NB4 (cell line): Measurements from ENCODE around the gene PANX3.

Source experiments
- CTCF ChIP-seq: IDR thresholded peaks from one replicate; pipeline ENCODE4 v1.5.1; 2012; ENCODE audit warnings: low read depth, low read length
- MYC ChIP-seq: IDR thresholded peaks from 2 replicates; pipeline ENCODE4 v1.6.1; 2011; ENCODE audit warnings: low read depth, low read length
- POLR2A ChIP-seq: IDR thresholded peaks from 2 replicates; pipeline ENCODE4 v1.6.1; 2011; ENCODE audit warnings: mild to moderate bottlenecking; ENCODE audit not compliant: insufficient read length; ENCODE audit errors: extremely low read depth

GRCh38 chr11:124622531-124623451 is 11.6 kb downstream of the PANX3 start, which contains the start of gene TBRG1:
- TF ChIP-seq CTCF (no peak), MYC (no peak; the same call in 1 of the 2 replicates), POLR2A (peak; percentile 91)
